ENCODE results near the gene CDKN2AIP. TPM values are rescaled to one million over a fixed set of nuclear protein-coding genes. Genes with fewer than 3 reads are reported as not detected.
A peak's percentile ranks its signal among the peaks of the same experiment; 100 is the strongest.

CDKN2AIP gene
- polyA plus RNA-seq, 2 of the 4 experiments (the other 2 are of a cell fraction), result 9.1 to 12.4 TPM

DNA sequence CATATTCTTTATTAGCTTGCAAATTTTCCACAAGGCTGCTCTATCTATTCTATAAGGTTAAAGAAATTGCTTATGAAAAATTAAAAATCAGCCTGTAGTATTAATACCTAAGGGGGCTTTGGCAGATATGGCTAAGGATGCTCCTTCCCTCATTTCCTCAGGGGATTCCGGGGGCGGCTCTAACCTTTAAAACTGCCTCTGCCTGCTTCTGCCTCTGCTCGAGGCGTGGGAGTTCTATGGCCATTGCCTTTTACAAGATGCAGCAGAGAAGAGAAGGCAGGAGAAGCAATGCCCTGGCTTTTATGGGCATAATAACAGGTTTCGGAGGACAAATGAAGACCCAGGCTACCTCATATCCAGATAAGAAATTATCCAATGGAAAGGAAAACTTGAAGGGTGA, 8.6 kb upstream of the CDKN2AIP start:
- H3K27ac ChIP-seq, result no peak overlapping the region
- no peaks in the 10 kb centered on the region for H3K9me3 ChIP-seq
- FAIRE-seq (no peak), DNase-seq (ENCODE audit: low read depth in 1 of 2, low spot score in 1 of 2) (no peak), ATAC-seq (no peak)
- no peak overlapping the region for H3K4me3 ChIP-seq
- ChIA-PET POLR2A (interaction anchor here (1.4 kb wide), 1 partner anchor 8 kb away, joined by 3 read pairs; no protein-coding TSS in a partner anchor), CTCF (no interaction called here)
- TF ChIP-seq, protein P1, sequence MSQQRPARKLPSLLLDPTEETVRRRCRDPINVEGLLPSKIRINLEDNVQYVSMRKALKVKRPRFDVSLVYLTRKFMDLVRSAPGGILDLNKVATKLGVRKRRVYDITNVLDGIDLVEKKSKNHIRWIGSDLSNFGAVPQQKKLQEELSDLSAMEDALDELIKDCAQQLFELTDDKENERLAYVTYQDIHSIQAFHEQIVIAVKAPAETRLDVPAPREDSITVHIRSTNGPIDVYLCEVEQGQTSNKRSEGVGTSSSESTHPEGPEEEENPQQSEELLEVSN (IDR thresholded peaks at IDR 0.05; ENCODE audit: borderline replicate concordance, low read depth), result no peak
- no peak for TF ChIP-seq GATA3 (IDR thresholded peaks at IDR 0.05; ENCODE audit: borderline replicate concordance)
- TF ChIP-seq, protein P2, sequence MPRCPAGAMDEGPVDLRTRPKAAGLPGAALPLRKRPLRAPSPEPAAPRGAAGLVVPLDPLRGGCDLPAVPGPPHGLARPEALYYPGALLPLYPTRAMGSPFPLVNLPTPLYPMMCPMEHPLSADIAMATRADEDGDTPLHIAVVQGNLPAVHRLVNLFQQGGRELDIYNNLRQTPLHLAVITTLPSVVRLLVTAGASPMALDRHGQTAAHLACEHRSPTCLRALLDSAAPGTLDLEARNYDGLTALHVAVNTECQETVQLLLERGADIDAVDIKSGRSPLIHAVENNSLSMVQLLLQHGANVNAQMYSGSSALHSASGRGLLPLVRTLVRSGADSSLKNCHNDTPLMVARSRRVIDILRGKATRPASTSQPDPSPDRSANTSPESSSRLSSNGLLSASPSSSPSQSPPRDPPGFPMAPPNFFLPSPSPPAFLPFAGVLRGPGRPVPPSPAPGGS (IDR thresholded peaks at IDR 0.05), result no peak
- no peak for TF ChIP-seq ZC3H11A (IDR thresholded peaks at IDR 0.05)
- no peak for TF ChIP-seq HOXB13 (CRISPR knock-in tag; IDR thresholded peaks at IDR 0.05; ENCODE audit: low read depth)
- no peak for TF ChIP-seq NPAS2 (CRISPR knock-in tag; IDR thresholded peaks at IDR 0.05; ENCODE audit: borderline replicate concordance)
- TF ChIP-seq CBX8 (IDR thresholded peaks at IDR 0.05), result no peak
- no peak for TF ChIP-seq KDM1A (IDR thresholded peaks at IDR 0.05; ENCODE audit: low read depth)
- TF ChIP-seq, protein P3, sequence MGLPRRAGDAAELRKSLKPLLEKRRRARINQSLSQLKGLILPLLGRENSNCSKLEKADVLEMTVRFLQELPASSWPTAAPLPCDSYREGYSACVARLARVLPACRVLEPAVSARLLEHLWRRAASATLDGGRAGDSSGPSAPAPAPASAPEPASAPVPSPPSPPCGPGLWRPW (IDR thresholded peaks at IDR 0.05), result no peak
- no peak for TF ChIP-seq SMC3 (IDR thresholded peaks at IDR 0.05)
- no peak for TF ChIP-seq JUN (IDR thresholded peaks at IDR 0.05)
- TF ChIP-seq RAD21 (conservative IDR thresholded peaks at IDR 0.05 in 1 of 2, IDR thresholded peaks at IDR 0.05 in 1 of 2), result no peak
- TF ChIP-seq RARB (CRISPR knock-in tag; IDR thresholded peaks at IDR 0.05), result no peak
- TF ChIP-seq FOXS1 (CRISPR knock-in tag; IDR thresholded peaks at IDR 0.05), result no peak
- TF ChIP-seq, protein P4, sequence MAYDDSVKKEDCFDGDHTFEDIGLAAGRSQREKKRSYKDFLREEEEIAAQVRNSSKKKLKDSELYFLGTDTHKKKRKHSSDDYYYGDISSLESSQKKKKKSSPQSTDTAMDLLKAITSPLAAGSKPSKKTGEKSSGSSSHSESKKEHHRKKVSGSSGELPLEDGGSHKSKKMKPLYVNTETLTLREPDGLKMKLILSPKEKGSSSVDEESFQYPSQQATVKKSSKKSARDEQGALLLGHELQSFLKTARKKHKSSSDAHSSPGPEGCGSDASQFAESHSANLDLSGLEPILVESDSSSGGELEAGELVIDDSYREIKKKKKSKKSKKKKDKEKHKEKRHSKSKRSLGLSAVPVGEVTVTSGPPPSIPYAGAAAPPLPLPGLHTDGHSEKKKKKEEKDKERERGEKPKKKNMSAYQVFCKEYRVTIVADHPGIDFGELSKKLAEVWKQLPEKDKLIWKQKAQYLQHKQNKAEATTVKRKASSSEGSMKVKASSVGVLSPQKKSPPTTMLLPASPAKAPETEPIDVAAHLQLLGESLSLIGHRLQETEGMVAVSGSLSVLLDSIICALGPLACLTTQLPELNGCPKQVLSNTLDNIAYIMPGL (CRISPR knock-in tag; IDR thresholded peaks at IDR 0.05; ENCODE audit: borderline replicate concordance), result no peak
- no peak for TF ChIP-seq FOSB (CRISPR knock-in tag; IDR thresholded peaks at IDR 0.05)
- no peak for TF ChIP-seq CHD4 (IDR thresholded peaks at IDR 0.05; ENCODE audit: borderline replicate concordance)
- TF ChIP-seq POLR2AphosphoS2 (conservative IDR thresholded peaks at IDR 0.05; ENCODE audit: low read length), result no peak
- H3K4me1 ChIP-seq, result peaks cover 18% of the 10 kb centered on the region
- H3K4me2 ChIP-seq, result no peak overlapping the region
- WGBS (ENCODE audit: missing lambda C conversion rate), result 73% methylated on average over 5 of the region's 5 CpGs

DNA sequence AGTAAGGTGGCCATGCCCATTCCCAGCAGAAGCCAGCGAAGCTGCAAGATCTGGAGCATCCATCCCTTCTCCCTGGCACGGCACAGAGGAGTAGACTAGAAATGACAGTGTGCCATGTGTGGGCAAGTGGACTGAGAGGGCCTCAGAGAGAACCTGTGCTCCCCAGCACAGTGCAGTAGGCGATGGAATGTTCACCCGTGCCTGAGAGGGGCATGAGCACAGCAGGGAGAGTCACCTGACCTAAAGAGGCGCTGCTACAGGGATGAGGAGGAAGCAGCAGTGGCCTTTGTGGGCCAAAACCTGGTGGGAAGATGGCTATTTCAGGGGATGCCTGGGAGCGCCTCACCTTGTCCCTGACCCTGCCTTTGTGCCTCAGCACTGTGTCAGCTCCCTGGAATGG, 8.0 kb upstream of the CDKN2AIP start:
- no peak overlapping the region for H3K4me2 ChIP-seq
- 0 out of 6 replicates have a peak overlapping the region, but pooled peaks of 1 of the 2 experiments have one; percentile 21 for H3K27ac ChIP-seq

More for the DNA sequence above, 8.0 kb upstream of the CDKN2AIP start:
- DNase-seq (ENCODE audit: low read depth in 1 of 2, low spot score in 1 of 2), result no peak
- CTCF ChIA-PET, result interaction anchor here (1.1 kb wide), 1 partner anchor 29 kb away, joined by 5 read pairs; no protein-coding TSS in a partner anchor
- no peak overlapping the region for H3K4me3 ChIP-seq
- no peak for FAIRE-seq
- TF ChIP-seq KDM1A (IDR thresholded peaks at IDR 0.05; ENCODE audit: low read depth) (no peak), RAD21 (conservative IDR thresholded peaks at IDR 0.05 in 1 of 2, IDR thresholded peaks at IDR 0.05 in 1 of 2) (no peak)
- TF ChIP-seq, protein P5, sequence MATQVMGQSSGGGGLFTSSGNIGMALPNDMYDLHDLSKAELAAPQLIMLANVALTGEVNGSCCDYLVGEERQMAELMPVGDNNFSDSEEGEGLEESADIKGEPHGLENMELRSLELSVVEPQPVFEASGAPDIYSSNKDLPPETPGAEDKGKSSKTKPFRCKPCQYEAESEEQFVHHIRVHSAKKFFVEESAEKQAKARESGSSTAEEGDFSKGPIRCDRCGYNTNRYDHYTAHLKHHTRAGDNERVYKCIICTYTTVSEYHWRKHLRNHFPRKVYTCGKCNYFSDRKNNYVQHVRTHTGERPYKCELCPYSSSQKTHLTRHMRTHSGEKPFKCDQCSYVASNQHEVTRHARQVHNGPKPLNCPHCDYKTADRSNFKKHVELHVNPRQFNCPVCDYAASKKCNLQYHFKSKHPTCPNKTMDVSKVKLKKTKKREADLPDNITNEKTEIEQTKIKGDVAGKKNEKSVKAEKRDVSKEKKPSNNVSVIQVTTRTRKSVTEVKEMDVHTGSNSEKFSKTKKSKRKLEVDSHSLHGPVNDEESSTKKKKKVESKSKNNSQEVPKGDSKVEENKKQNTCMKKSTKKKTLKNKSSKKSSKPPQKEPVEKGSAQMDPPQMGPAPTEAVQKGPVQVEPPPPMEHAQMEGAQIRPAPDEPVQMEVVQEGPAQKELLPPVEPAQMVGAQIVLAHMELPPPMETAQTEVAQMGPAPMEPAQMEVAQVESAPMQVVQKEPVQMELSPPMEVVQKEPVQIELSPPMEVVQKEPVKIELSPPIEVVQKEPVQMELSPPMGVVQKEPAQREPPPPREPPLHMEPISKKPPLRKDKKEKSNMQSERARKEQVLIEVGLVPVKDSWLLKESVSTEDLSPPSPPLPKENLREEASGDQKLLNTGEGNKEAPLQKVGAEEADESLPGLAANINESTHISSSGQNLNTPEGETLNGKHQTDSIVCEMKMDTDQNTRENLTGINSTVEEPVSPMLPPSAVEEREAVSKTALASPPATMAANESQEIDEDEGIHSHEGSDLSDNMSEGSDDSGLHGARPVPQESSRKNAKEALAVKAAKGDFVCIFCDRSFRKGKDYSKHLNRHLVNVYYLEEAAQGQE (IDR thresholded peaks at IDR 0.05), result no peak
- TF ChIP-seq, protein P6, sequence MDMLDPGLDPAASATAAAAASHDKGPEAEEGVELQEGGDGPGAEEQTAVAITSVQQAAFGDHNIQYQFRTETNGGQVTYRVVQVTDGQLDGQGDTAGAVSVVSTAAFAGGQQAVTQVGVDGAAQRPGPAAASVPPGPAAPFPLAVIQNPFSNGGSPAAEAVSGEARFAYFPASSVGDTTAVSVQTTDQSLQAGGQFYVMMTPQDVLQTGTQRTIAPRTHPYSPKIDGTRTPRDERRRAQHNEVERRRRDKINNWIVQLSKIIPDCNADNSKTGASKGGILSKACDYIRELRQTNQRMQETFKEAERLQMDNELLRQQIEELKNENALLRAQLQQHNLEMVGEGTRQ (IDR thresholded peaks at IDR 0.05), result no peak
- 91% methylated on average over 6 of the region's 6 CpGs for WGBS (ENCODE audit: missing lambda C conversion rate)
- no peak for ATAC-seq
- H3K9me3 ChIP-seq, result no peaks in the 10 kb centered on the region
- H3K4me1 ChIP-seq, result peaks cover 18% of the 10 kb centered on the region
- POLR2A ChIA-PET, result no interaction called here
